Measurements from ENCODE around the gene KCNH6.

DNA sequence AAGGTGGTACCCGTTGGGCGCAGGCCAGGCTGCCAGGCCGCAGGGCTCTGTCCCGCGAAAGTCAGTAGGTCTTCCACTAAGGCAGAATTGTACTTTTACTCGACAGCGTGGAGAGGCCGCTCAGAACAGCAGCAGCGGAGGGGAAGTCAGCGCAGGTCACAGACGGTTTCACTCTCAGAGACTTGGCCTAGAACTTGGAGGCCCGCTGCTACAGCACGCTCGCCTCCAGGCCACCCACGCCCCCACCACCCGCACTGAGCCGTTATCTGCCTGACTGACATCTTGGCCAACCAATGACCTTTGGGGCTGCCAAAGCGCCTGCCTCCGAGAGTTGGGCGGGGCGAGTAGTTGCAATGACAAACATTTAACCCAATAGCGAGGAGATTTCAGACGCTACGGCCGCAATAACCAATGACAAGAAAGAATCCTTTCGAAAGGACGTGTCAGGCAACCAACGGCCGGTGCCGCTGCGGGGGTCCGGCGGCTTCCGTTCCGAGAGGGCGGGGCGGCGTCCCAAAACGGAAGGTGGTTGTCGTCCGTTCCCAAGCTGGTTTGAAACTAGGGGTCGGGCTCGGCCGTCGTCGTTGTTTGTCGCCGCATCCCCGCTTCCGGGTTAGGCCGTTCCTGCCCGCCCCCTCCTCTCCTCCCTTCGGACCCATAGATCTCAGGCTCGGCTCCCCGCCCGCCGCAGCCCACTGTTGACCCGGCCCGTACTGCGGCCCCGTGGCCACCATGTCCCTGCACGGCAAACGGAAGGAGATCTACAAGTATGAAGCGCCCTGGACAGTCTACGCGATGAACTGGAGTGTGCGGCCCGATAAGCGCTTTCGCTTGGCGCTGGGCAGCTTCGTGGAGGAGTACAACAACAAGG is 27.0 kb downstream of the KCNH6 start, which contains the start of gene DCAF7:
- TF ChIP-seq, protein P1, sequence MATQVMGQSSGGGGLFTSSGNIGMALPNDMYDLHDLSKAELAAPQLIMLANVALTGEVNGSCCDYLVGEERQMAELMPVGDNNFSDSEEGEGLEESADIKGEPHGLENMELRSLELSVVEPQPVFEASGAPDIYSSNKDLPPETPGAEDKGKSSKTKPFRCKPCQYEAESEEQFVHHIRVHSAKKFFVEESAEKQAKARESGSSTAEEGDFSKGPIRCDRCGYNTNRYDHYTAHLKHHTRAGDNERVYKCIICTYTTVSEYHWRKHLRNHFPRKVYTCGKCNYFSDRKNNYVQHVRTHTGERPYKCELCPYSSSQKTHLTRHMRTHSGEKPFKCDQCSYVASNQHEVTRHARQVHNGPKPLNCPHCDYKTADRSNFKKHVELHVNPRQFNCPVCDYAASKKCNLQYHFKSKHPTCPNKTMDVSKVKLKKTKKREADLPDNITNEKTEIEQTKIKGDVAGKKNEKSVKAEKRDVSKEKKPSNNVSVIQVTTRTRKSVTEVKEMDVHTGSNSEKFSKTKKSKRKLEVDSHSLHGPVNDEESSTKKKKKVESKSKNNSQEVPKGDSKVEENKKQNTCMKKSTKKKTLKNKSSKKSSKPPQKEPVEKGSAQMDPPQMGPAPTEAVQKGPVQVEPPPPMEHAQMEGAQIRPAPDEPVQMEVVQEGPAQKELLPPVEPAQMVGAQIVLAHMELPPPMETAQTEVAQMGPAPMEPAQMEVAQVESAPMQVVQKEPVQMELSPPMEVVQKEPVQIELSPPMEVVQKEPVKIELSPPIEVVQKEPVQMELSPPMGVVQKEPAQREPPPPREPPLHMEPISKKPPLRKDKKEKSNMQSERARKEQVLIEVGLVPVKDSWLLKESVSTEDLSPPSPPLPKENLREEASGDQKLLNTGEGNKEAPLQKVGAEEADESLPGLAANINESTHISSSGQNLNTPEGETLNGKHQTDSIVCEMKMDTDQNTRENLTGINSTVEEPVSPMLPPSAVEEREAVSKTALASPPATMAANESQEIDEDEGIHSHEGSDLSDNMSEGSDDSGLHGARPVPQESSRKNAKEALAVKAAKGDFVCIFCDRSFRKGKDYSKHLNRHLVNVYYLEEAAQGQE (IDR thresholded peaks at IDR 0.05; ENCODE audit: low read depth) = no peak
- no peak for TF ChIP-seq EP300 (IDR thresholded peaks at IDR 0.05; ENCODE audit: borderline replicate concordance)
- TF ChIP-seq YY1 (IDR thresholded peaks at IDR 0.05; ENCODE audit: low read depth) = peak; percentile 50; the same call in 1 of the 2 replicates
- no peak for TF ChIP-seq TEAD4 (IDR thresholded peaks at IDR 0.05)
- TF ChIP-seq, protein P2, sequence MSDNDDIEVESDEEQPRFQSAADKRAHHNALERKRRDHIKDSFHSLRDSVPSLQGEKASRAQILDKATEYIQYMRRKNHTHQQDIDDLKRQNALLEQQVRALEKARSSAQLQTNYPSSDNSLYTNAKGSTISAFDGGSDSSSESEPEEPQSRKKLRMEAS (IDR thresholded peaks at IDR 0.05) = peak; percentile 84
